Neutrophil (primary cell): ENCODE results near the gene SRSF2.

Source experiments
- H3K27ac ChIP-seq: fragments of 200-600 bp; sonication (generic); 2 replicates; pipeline ENCODE4 v1.5.1; 2016; ENCODE audit warnings: mild to moderate bottlenecking, moderate library complexity
- H3K27me3 ChIP-seq: fragments of 200-600 bp; sonication (generic); 2 replicates; pipeline ENCODE4 v1.6.0; 2016; ENCODE audit warnings: mild to moderate bottlenecking
- H3K36me3 ChIP-seq: fragments of 200-600 bp; sonication (generic); 2 replicates; pipeline ENCODE4 v1.5.1; 2017
- H3K4me1 ChIP-seq, 2 experiments: fragments of 200-600 bp in 1 of 2; sonication (generic) in 1 of 2; 1 replicate in 1 of 2; 2 replicates in 1 of 2; pipeline versions ENCODE4 v1.5.1 to v1.6.1; 2013 to 2016; ENCODE audit warnings: low read depth in 1 of 2, low read length in 1 of 2, mild to moderate bottlenecking in 1 of 2, moderate library complexity in 1 of 2; ENCODE audit not compliant: control insufficient read depth in 1 of 2, insufficient read depth in 1 of 2
- H3K4me3 ChIP-seq, 2 experiments: fragments of 200-600 bp in 1 of 2; sonication (generic) in 1 of 2; 1 replicate in 1 of 2; 2 replicates in 1 of 2; pipeline ENCODE4 v1.5.1; 2013 to 2016; ENCODE audit warnings: low read depth in 1 of 2, low read length in 1 of 2, mild to moderate bottlenecking in 1 of 2, moderate library complexity in 1 of 2
- H3K9me3 ChIP-seq: fragments of 200-600 bp; sonication (generic); 2 replicates; pipeline ENCODE4 v1.5.1; 2016
- CTCF ChIP-seq: fragments of 200-600 bp; sonication (generic); IDR thresholded peaks from 2 replicates; pipeline ENCODE4 v1.5.1; 2016; ENCODE audit warnings: antibody characterized with exemption

The SRSF2 gene

GRCh38 chr17:76688165-76688622 lies 48.9 kb downstream of the SRSF2 start:
- Histone ChIP-seq H3K4me3 (no peak overlapping the region), H3K9me3 (no peaks in the 10 kb centered on the region), H3K27ac (no peak overlapping the region), H3K4me1 (no peaks in the 10 kb centered on the region), H3K27me3 (no peaks in the 10 kb centered on the region), H3K36me3 (no peaks in the 10 kb centered on the region)
- TF ChIP-seq CTCF, result no peak

- Histone ChIP-seq H3K27me3 (no peaks in the 10 kb centered on the region), H3K4me3 (no peak overlapping the region), H3K36me3 (no peaks in the 10 kb centered on the region), H3K27ac (no peak overlapping the region), H3K4me1 (no peaks in the 10 kb centered on the region), H3K9me3 (no peaks in the 10 kb centered on the region)
- TF ChIP-seq CTCF, result no peak
Observed at GRCh38 chr17:76687298-76688164, 49.6 kb downstream of the SRSF2 start.

GRCh38 chr17:76686538-76687297 lies 50.4 kb downstream of the SRSF2 start:
- no peak overlapping the region for H3K27ac ChIP-seq
- no peaks in the 10 kb centered on the region for H3K36me3 ChIP-seq
- H3K9me3 ChIP-seq, result no peaks in the 10 kb centered on the region
- no peaks in the 10 kb centered on the region for H3K27me3 ChIP-seq
- no peaks in the 10 kb centered on the region for H3K4me1 ChIP-seq
- H3K4me3 ChIP-seq, result no peak overlapping the region
- TF ChIP-seq CTCF, result no peak

GRCh38 chr17:76685846-76686245 lies 51.3 kb downstream of the SRSF2 start:
- no peak overlapping the region for H3K4me3 ChIP-seq
- no peaks in the 10 kb centered on the region for H3K27me3 ChIP-seq
- no peak for TF ChIP-seq CTCF
- no peaks in the 10 kb centered on the region for H3K36me3 ChIP-seq
- no peaks in the 10 kb centered on the region for H3K4me1 ChIP-seq
- no peaks in the 10 kb centered on the region for H3K9me3 ChIP-seq
- no peak overlapping the region for H3K27ac ChIP-seq

- Histone ChIP-seq H3K27me3 (no peaks in the 10 kb centered on the region), H3K9me3 (no peaks in the 10 kb centered on the region), H3K4me3 (no peak overlapping the region), H3K4me1 (no peaks in the 10 kb centered on the region), H3K36me3 (no peaks in the 10 kb centered on the region), H3K27ac (no peak overlapping the region)
- no peak for TF ChIP-seq CTCF
Observed at GRCh38 chr17:76685366-76685765, 51.8 kb downstream of the SRSF2 start.
